Omental fat pad (tissue), 4 donors: ENCODE measurements around the gene PSME2. TPM values are rescaled to one million over a fixed set of nuclear protein-coding genes. Genes with fewer than 3 reads are reported as not detected.

Source experiments
- ATAC-seq: fragments of 150-250 bp; one replicate; pipeline ENCODE4 v1.9.1; 2016; ENCODE audit warnings: mild to moderate bottlenecking, moderate library complexity; ENCODE audit not compliant: low FRiP score
- DNase-seq: peaks from one replicate; pipeline ENCODE4 v3.0.0-alpha.2; 2019; ENCODE audit warnings: low spot score
- CTCF ChIP-seq, 3 donors: fragments of 450-650 bp; IDR thresholded peaks; one replicate each; pipeline ENCODE4 v1.5.1; 2016 to 2017; ENCODE audit warnings: antibody characterized with exemption in 3 of 3, mild to moderate bottlenecking in 3 of 3, moderate library complexity in 2 of 3
- total RNA-seq, 4 donors: library from RNA; depleted of rRNA; stranded (reverse); fragments of >200 nt; gene quantifications; one replicate each; pipeline ENCODE4 v1.1.0, GENCODE V29; 2016

Gene PSME2
- total RNA-seq, 4 donors from 2014 or later = 32.8 to 86.4 (median 70.3) TPM

- DNase-seq = no peak
- no peak for TF ChIP-seq CTCF (IDR thresholded peaks at IDR 0.05)
These were observed 43.0 kb upstream of the PSME2 start for GRCh38 chr14:24189460-24189859.

GRCh38 chr14:24189059-24189375, 42.6 kb upstream of the PSME2 start:
- DNase-seq (no peak), ATAC-seq (no peak)
- no peak for TF ChIP-seq CTCF (IDR thresholded peaks at IDR 0.05)

More at GRCh38 chr14:24189460-24189859, 43.0 kb upstream of the PSME2 start:
- ATAC-seq = no peak

- DNase-seq (peak; percentile 80), ATAC-seq (peak; percentile 90)
- TF ChIP-seq CTCF (IDR thresholded peaks at IDR 0.05) = no peak
These were observed 42.0 kb upstream of the PSME2 start, which contains the start of gene IPO4 for GRCh38 chr14:24188251-24189058. Gene IPO4 (minus strand): TSS chr14:24188816. CDS start chr14:24188787, 29 bp downstream.

GRCh38 chr14:24187539-24187915, 41.1 kb upstream of the PSME2 start:
- no peak for DNase-seq
- no peak for TF ChIP-seq CTCF (IDR thresholded peaks at IDR 0.05)

GRCh38 chr14:24186831-24187538, 40.6 kb upstream of the PSME2 start:
- DNase-seq = no peak
- ATAC-seq = no peak
- no peak for TF ChIP-seq CTCF (IDR thresholded peaks at IDR 0.05)

More at GRCh38 chr14:24187539-24187915, 41.1 kb upstream of the PSME2 start:
- no peak for ATAC-seq

- no peak for TF ChIP-seq CTCF (IDR thresholded peaks at IDR 0.05)
- no peak for DNase-seq
- no peak for ATAC-seq
These were observed 39.3 kb upstream of the PSME2 start for GRCh38 chr14:24185741-24186140.
